Tibial nerve (tissue), 4 donors: ENCODE results near the gene CCDC190. TPM values are rescaled to one million over a fixed set of nuclear protein-coding genes. Genes with fewer than 3 reads are reported as not detected.

ENCODE experiments used
- DNase-seq, 2 donors: peaks; one replicate each; pipeline ENCODE4 v3.0.0-alpha.2; 2019; ENCODE audit warnings: low spot score in 2 of 2
- H3K27ac ChIP-seq, 4 donors: fragments of 200-600 bp; sonication (generic) in 3 of 4; one replicate each; pipeline ENCODE4 v1.5.1; 2017 to 2019; ENCODE audit warnings: mild to moderate bottlenecking in 1 of 4
- H3K27me3 ChIP-seq, 2 donors: fragments of 200-600 bp; sonication (generic) in 1 of 2; one replicate each; pipeline versions ENCODE4 v1.5.1 to v1.6.0; 2017 to 2019
- H3K36me3 ChIP-seq, 3 donors: fragments of 200-600 bp; sonication (generic); one replicate each; pipeline ENCODE4 v1.5.1; 2018 to 2019
- H3K4me1 ChIP-seq, 4 donors: fragments of 200-600 bp; sonication (generic) in 3 of 4; one replicate each; pipeline ENCODE4 v1.5.1; 2017 to 2019
- H3K4me3 ChIP-seq, 4 donors: fragments of 200-600 bp; sonication (generic) in 3 of 4; one replicate each; pipeline ENCODE4 v1.5.1; 2017 to 2019; ENCODE audit warnings: mild to moderate bottlenecking in 1 of 4, moderate library complexity in 1 of 4
- H3K9me3 ChIP-seq, 4 donors: fragments of 200-600 bp; sonication (generic) in 3 of 4; one replicate each; pipeline ENCODE4 v1.5.1; 2017 to 2019
- CTCF ChIP-seq, 5 experiments: fragments of 200-600 bp in 3 of 5; fragments of 450-650 bp in 2 of 5; sonication (generic) in 3 of 5; IDR thresholded peaks; one replicate each; pipeline ENCODE4 v1.5.1; 2016 to 2019; ENCODE audit warnings: antibody characterized with exemption in 5 of 5, mild to moderate bottlenecking in 3 of 5, moderate library complexity in 2 of 5
- EP300 ChIP-seq, 2 donors: sonication (generic); formaldehyde crosslinking; IDR thresholded peaks; one replicate each; pipeline ENCODE4 v1.6.1; 2017; ENCODE audit warnings: antibody characterized with exemption in 2 of 2, mild to moderate bottlenecking in 1 of 2
- POLR2A ChIP-seq, 2 donors: fragments of 450-650 bp; IDR thresholded peaks; one replicate each; pipeline ENCODE4 v1.6.1; 2017; ENCODE audit warnings: antibody characterized with exemption in 2 of 2, mild to moderate bottlenecking in 2 of 2, moderate library complexity in 2 of 2
- WGBS, 2 donors: methylation state at CpG; one replicate each; pipeline ENCODE4 v1.1.5; 2018; 5-methylcytosine and 5-hydroxymethylcytosine counted together
- total RNA-seq, 4 donors: library from RNA; depleted of rRNA; stranded (reverse); fragments of >200 nt; gene quantifications; one replicate each; pipeline ENCODE4 v1.1.0, GENCODE V29; 2016

The CCDC190 gene
- total RNA-seq, 4 donors from 2014 or later: 0.66 to 1.3 TPM; not detected in 2

- no peaks in the 10 kb centered on the region for H3K36me3 ChIP-seq
- WGBS, 2 donors: 95 to 100% methylated on average over 1 of the region's 1 CpG
- H3K4me3 ChIP-seq: no peak overlapping the region
- TF ChIP-seq POLR2A (IDR thresholded peaks at IDR 0.05) (no peak), EP300 (IDR thresholded peaks at IDR 0.05) (no peak), CTCF (IDR thresholded peaks at IDR 0.05) (no peak)
- H3K27ac ChIP-seq: no peak overlapping the region
- peaks cover 0 to 6% (median 2%) of the 10 kb centered on the region in 4 donors for H3K4me1 ChIP-seq
- no peak for DNase-seq
- no peaks in the 10 kb centered on the region for H3K9me3 ChIP-seq
- H3K27me3 ChIP-seq: no peaks in the 10 kb centered on the region
Measured at GRCh38 chr1:162851341-162851740, 9.6 kb downstream of the CCDC190 start.

- no peaks in the 10 kb centered on the region for H3K9me3 ChIP-seq
- H3K36me3 ChIP-seq: no peaks in the 10 kb centered on the region
- WGBS, 2 donors: 79 to 97% methylated on average over 2 of the region's 2 CpGs
- no peak overlapping the region for H3K27ac ChIP-seq
- no peak overlapping the region for H3K4me3 ChIP-seq
- no peak for DNase-seq
- peaks cover 0 to 4% (median 2%) of the 10 kb centered on the region in 4 donors for H3K4me1 ChIP-seq
- TF ChIP-seq CTCF (IDR thresholded peaks at IDR 0.05): no peak
- TF ChIP-seq EP300 (IDR thresholded peaks at IDR 0.05): no peak
- no peaks in the 10 kb centered on the region for H3K27me3 ChIP-seq
Measured at GRCh38 chr1:162849711-162850110, 11.3 kb downstream of the CCDC190 start.

- DNase-seq: peak; percentile 76 to 90
- Histone ChIP-seq H3K4me3 (no peak overlapping the region), H3K4me1 (peaks cover 0 to 4% (median 0%) of the 10 kb centered on the region in 4 donors), H3K27me3 (no peaks in the 10 kb centered on the region), H3K9me3 (no peaks in the 10 kb centered on the region), H3K27ac (no peak overlapping the region), H3K36me3 (no peaks in the 10 kb centered on the region)
- TF ChIP-seq POLR2A (IDR thresholded peaks at IDR 0.05) (no peak), CTCF (IDR thresholded peaks at IDR 0.05) (peak; percentile 70 to 96 (median 85))
- WGBS, 2 donors: 4 to 8% methylated on average over 3 of the region's 3 CpGs
Measured at GRCh38 chr1:162847839-162848453, 13.0 kb downstream of the CCDC190 start.

- WGBS, 2 donors: 90 to 91% methylated on average over 16 of the region's 16 CpGs
- no peaks in the 10 kb centered on the region for H3K9me3 ChIP-seq
- no peak overlapping the region for H3K4me3 ChIP-seq
- H3K27ac ChIP-seq: no peak overlapping the region
- H3K36me3 ChIP-seq: no peaks in the 10 kb centered on the region
- no peak for DNase-seq
- no peak for TF ChIP-seq CTCF (IDR thresholded peaks at IDR 0.05)
- TF ChIP-seq POLR2A (IDR thresholded peaks at IDR 0.05): no peak
- no peak for TF ChIP-seq EP300 (IDR thresholded peaks at IDR 0.05)
- H3K27me3 ChIP-seq: no peaks in the 10 kb centered on the region
- H3K4me1 ChIP-seq: peaks cover 0 to 4% (median 0%) of the 10 kb centered on the region in 4 donors
Measured at GRCh38 chr1:162846256-162847212, 14.4 kb downstream of the CCDC190 start.

- no peaks in the 10 kb centered on the region for H3K27me3 ChIP-seq
Measured at GRCh38 chr1:162844153-162844552, 16.8 kb downstream of the CCDC190 start.

More at GRCh38 chr1:162844153-162844552, 16.8 kb downstream of the CCDC190 start:
- H3K9me3 ChIP-seq: peaks cover 0 to 6% (median 2%) of the 10 kb centered on the region in 4 donors
- TF ChIP-seq POLR2A (IDR thresholded peaks at IDR 0.05) (no peak), CTCF (IDR thresholded peaks at IDR 0.05) (no peak), EP300 (IDR thresholded peaks at IDR 0.05) (no peak)
- peaks cover 0 to 4% (median 0%) of the 10 kb centered on the region in 4 donors for H3K4me1 ChIP-seq
- DNase-seq: no peak
- WGBS, 2 donors: 88 to 89% methylated on average over 1 of the region's 1 CpG
- no peak overlapping the region for H3K4me3 ChIP-seq
- H3K27ac ChIP-seq: no peak overlapping the region
- H3K36me3 ChIP-seq: no peaks in the 10 kb centered on the region
